Measurements from ENCODE around the gene HRNR.

HRNR gene

GRCh38 chr1:152185544-152186391 lies 38.2 kb downstream of the HRNR start:
- Histone ChIP-seq H3K36me3 (replicated peaks in 1 of 2; ENCODE audit: control insufficient read depth in 2 of 2, insufficient read depth in 2 of 2, low read length in 2 of 2) (no peaks in the 10 kb centered on the region), H3K27me3 (ENCODE audit: control insufficient read depth in 3 of 3, insufficient read depth in 3 of 3, low read depth in 1 of 3, low read length in 3 of 3) (no peaks in the 10 kb centered on the region), H2BK120ac (ENCODE audit: low read depth, low read length) (no peak overlapping the region), H3K4me3 (ENCODE audit: low read length in 2 of 2) (no peak overlapping the region), H3K4me2 (ENCODE audit: insufficient read depth, low read length, poor library complexity, severe bottlenecking) (no peak overlapping the region), H3K9me3 (replicated peaks in 1 of 2; ENCODE audit: control insufficient read depth in 2 of 2, insufficient read depth in 1 of 2, low read depth in 1 of 2, low read length in 2 of 2) (peaks cover 0 to 3% of the 10 kb centered on the region in 2 donors), H3K18ac (ENCODE audit: low read length) (no peak overlapping the region), H4K91ac (ENCODE audit: low read depth, low read length, poor library complexity) (no peak overlapping the region), H2BK5ac (ENCODE audit: low read length) (no peak overlapping the region), H3K9ac (ENCODE audit: low read depth, low read length, poor library complexity) (no peak overlapping the region), H3K4ac (ENCODE audit: low read length) (no peak overlapping the region), H3K27ac (replicated peaks; ENCODE audit: low read length) (no peak overlapping the region), H2BK15ac (ENCODE audit: low read length) (no peak overlapping the region), H3K79me1 (ENCODE audit: low read depth, low read length) (no peaks in the 10 kb centered on the region), H2AFZ (ENCODE audit: low read length) (no peak overlapping the region), H2AK5ac (ENCODE audit: low read depth, low read length) (no peak overlapping the region), H2BK12ac (ENCODE audit: low read length) (no peak overlapping the region), H4K8ac (ENCODE audit: low read depth, low read length) (no peak overlapping the region), H3K14ac (ENCODE audit: low read length) (no peak overlapping the region), H3K23ac (ENCODE audit: low read depth, low read length, poor library complexity) (no peak overlapping the region), H3K4me1 (ENCODE audit: control insufficient read depth in 2 of 2, insufficient read depth in 1 of 2, low read depth in 1 of 2, low read length in 2 of 2) (no peaks in the 10 kb centered on the region)
- DNase-seq (ENCODE audit: low spot score), result peak; percentile 8
- no CpG with 5 or more reads among the region's 8 CpGs for WGBS, 2 donors (ENCODE audit: extremely low coverage in 2 of 2, insufficient read length in 2 of 2, insufficient replicate concordance in 1 of 2)

GRCh38 chr1:152182944-152183361 lies 41.0 kb downstream of the HRNR start:
- no CpG with 5 or more reads among the region's 2 CpGs for WGBS, 2 donors (ENCODE audit: extremely low coverage in 2 of 2, insufficient read length in 2 of 2, insufficient replicate concordance in 1 of 2)
- no peak overlapping the region for H3K4me2 ChIP-seq (ENCODE audit: insufficient read depth, low read length, poor library complexity, severe bottlenecking)
- H4K8ac ChIP-seq (ENCODE audit: low read depth, low read length), result no peak overlapping the region
- H2BK5ac ChIP-seq (ENCODE audit: low read length), result no peak overlapping the region
- H3K36me3 ChIP-seq (replicated peaks in 1 of 2; ENCODE audit: control insufficient read depth in 2 of 2, insufficient read depth in 2 of 2, low read length in 2 of 2), result no peaks in the 10 kb centered on the region
- no peak overlapping the region for H2BK12ac ChIP-seq (ENCODE audit: low read length)
- H3K27me3 ChIP-seq (ENCODE audit: control insufficient read depth in 3 of 3, insufficient read depth in 3 of 3, low read depth in 1 of 3, low read length in 3 of 3), result no peaks in the 10 kb centered on the region
- no peak overlapping the region for H2AFZ ChIP-seq (ENCODE audit: low read length)
- H3K4ac ChIP-seq (ENCODE audit: low read length), result no peak overlapping the region
- H3K9ac ChIP-seq (ENCODE audit: low read depth, low read length, poor library complexity), result no peak overlapping the region
- peaks cover 0 to 3% of the 10 kb centered on the region in 2 donors for H3K9me3 ChIP-seq (replicated peaks in 1 of 2; ENCODE audit: control insufficient read depth in 2 of 2, insufficient read depth in 1 of 2, low read depth in 1 of 2, low read length in 2 of 2)
- H3K23ac ChIP-seq (ENCODE audit: low read depth, low read length, poor library complexity), result no peak overlapping the region
- DNase-seq (ENCODE audit: low spot score), result no peak
- no peak overlapping the region for H3K27ac ChIP-seq (replicated peaks; ENCODE audit: low read length)
- H3K14ac ChIP-seq (ENCODE audit: low read length), result no peak overlapping the region
- no peak overlapping the region for H2BK15ac ChIP-seq (ENCODE audit: low read length)
- no peak overlapping the region for H2AK5ac ChIP-seq (ENCODE audit: low read depth, low read length)
- no peaks in the 10 kb centered on the region for H3K4me1 ChIP-seq (ENCODE audit: control insufficient read depth in 2 of 2, insufficient read depth in 1 of 2, low read depth in 1 of 2, low read length in 2 of 2)
- no peak overlapping the region for H3K4me3 ChIP-seq (ENCODE audit: low read length in 2 of 2)
- H3K79me1 ChIP-seq (ENCODE audit: low read depth, low read length), result no peaks in the 10 kb centered on the region
- H2BK120ac ChIP-seq (ENCODE audit: low read depth, low read length), result no peak overlapping the region
- H4K91ac ChIP-seq (ENCODE audit: low read depth, low read length, poor library complexity), result no peak overlapping the region
- H3K18ac ChIP-seq (ENCODE audit: low read length), result no peak overlapping the region

GRCh38 chr1:152182431-152182830 lies 41.6 kb downstream of the HRNR start:
- DNase-seq (ENCODE audit: low spot score), result no peak
- no peak overlapping the region for H2BK12ac ChIP-seq (ENCODE audit: low read length)
- no peaks in the 10 kb centered on the region for H3K79me1 ChIP-seq (ENCODE audit: low read depth, low read length)
- no peak overlapping the region for H3K4me2 ChIP-seq (ENCODE audit: insufficient read depth, low read length, poor library complexity, severe bottlenecking)
- no peaks in the 10 kb centered on the region for H3K27me3 ChIP-seq (ENCODE audit: control insufficient read depth in 3 of 3, insufficient read depth in 3 of 3, low read depth in 1 of 3, low read length in 3 of 3)
- H2AFZ ChIP-seq (ENCODE audit: low read length), result no peak overlapping the region
- no peak overlapping the region for H2AK5ac ChIP-seq (ENCODE audit: low read depth, low read length)
- no peak overlapping the region for H4K91ac ChIP-seq (ENCODE audit: low read depth, low read length, poor library complexity)
- H3K18ac ChIP-seq (ENCODE audit: low read length), result no peak overlapping the region
- H3K9ac ChIP-seq (ENCODE audit: low read depth, low read length, poor library complexity), result no peak overlapping the region
- WGBS, 2 donors (ENCODE audit: extremely low coverage in 2 of 2, insufficient read length in 2 of 2, insufficient replicate concordance in 1 of 2), result no CpG with 5 or more reads among the region's 2 CpGs
- H3K14ac ChIP-seq (ENCODE audit: low read length), result no peak overlapping the region
- no peak overlapping the region for H3K4me3 ChIP-seq (ENCODE audit: low read length in 2 of 2)
- peaks cover 0 to 3% of the 10 kb centered on the region in 2 donors for H3K9me3 ChIP-seq (replicated peaks in 1 of 2; ENCODE audit: control insufficient read depth in 2 of 2, insufficient read depth in 1 of 2, low read depth in 1 of 2, low read length in 2 of 2)
- H3K36me3 ChIP-seq (replicated peaks in 1 of 2; ENCODE audit: control insufficient read depth in 2 of 2, insufficient read depth in 2 of 2, low read length in 2 of 2), result no peaks in the 10 kb centered on the region
- no peak overlapping the region for H2BK15ac ChIP-seq (ENCODE audit: low read length)
- no peak overlapping the region for H3K27ac ChIP-seq (replicated peaks; ENCODE audit: low read length)
- H4K8ac ChIP-seq (ENCODE audit: low read depth, low read length), result no peak overlapping the region
- no peak overlapping the region for H3K23ac ChIP-seq (ENCODE audit: low read depth, low read length, poor library complexity)
- H3K4me1 ChIP-seq (ENCODE audit: control insufficient read depth in 2 of 2, insufficient read depth in 1 of 2, low read depth in 1 of 2, low read length in 2 of 2), result no peaks in the 10 kb centered on the region
- H2BK5ac ChIP-seq (ENCODE audit: low read length), result no peak overlapping the region
- H3K4ac ChIP-seq (ENCODE audit: low read length), result no peak overlapping the region
- no peak overlapping the region for H2BK120ac ChIP-seq (ENCODE audit: low read depth, low read length)

GRCh38 chr1:152179566-152179965 lies 44.4 kb downstream of the HRNR start:
- Histone ChIP-seq H3K36me3 (replicated peaks in 1 of 2; ENCODE audit: control insufficient read depth in 2 of 2, insufficient read depth in 2 of 2, low read length in 2 of 2) (no peaks in the 10 kb centered on the region), H4K91ac (ENCODE audit: low read depth, low read length, poor library complexity) (no peak overlapping the region), H3K14ac (ENCODE audit: low read length) (no peak overlapping the region), H3K4me1 (ENCODE audit: control insufficient read depth in 2 of 2, insufficient read depth in 1 of 2, low read depth in 1 of 2, low read length in 2 of 2) (no peaks in the 10 kb centered on the region), H2BK120ac (ENCODE audit: low read depth, low read length) (no peak overlapping the region), H3K27me3 (ENCODE audit: control insufficient read depth in 3 of 3, insufficient read depth in 3 of 3, low read depth in 1 of 3, low read length in 3 of 3) (no peaks in the 10 kb centered on the region), H2AFZ (ENCODE audit: low read length) (no peak overlapping the region), H4K8ac (ENCODE audit: low read depth, low read length) (no peak overlapping the region), H2BK15ac (ENCODE audit: low read length) (no peak overlapping the region), H3K18ac (ENCODE audit: low read length) (no peak overlapping the region), H3K9ac (ENCODE audit: low read depth, low read length, poor library complexity) (no peak overlapping the region), H3K4me2 (ENCODE audit: insufficient read depth, low read length, poor library complexity, severe bottlenecking) (no peak overlapping the region), H2BK5ac (ENCODE audit: low read length) (no peak overlapping the region), H3K27ac (replicated peaks; ENCODE audit: low read length) (no peak overlapping the region), H3K79me1 (ENCODE audit: low read depth, low read length) (no peaks in the 10 kb centered on the region), H2BK12ac (ENCODE audit: low read length) (no peak overlapping the region), H3K4me3 (ENCODE audit: low read length in 2 of 2) (no peak overlapping the region), H2AK5ac (ENCODE audit: low read depth, low read length) (no peak overlapping the region), H3K23ac (ENCODE audit: low read depth, low read length, poor library complexity) (no peak overlapping the region), H3K9me3 (replicated peaks in 1 of 2; ENCODE audit: control insufficient read depth in 2 of 2, insufficient read depth in 1 of 2, low read depth in 1 of 2, low read length in 2 of 2) (peaks cover 0 to 3% of the 10 kb centered on the region in 2 donors), H3K4ac (ENCODE audit: low read length) (no peak overlapping the region)
- no peak for DNase-seq (ENCODE audit: low spot score)
- WGBS, 2 donors (ENCODE audit: extremely low coverage in 2 of 2, insufficient read length in 2 of 2, insufficient replicate concordance in 1 of 2), result no CpG with 5 or more reads among the region's 1 CpG
